Heart left ventricle (tissue), 13 donors: ENCODE results near the gene NLGN3.

Source experiments
- POLR2A ChIP-seq, 2 donors: fragments of 450-650 bp; IDR thresholded peaks; one replicate each; pipeline ENCODE4 v1.6.1; 2017; ENCODE audit warnings: antibody characterized with exemption in 2 of 2, mild to moderate bottlenecking in 2 of 2, moderate library complexity in 2 of 2
- TF ChIP-seq, protein P1 (sequence below), 12 donors: fragments of 200-600 bp; sonication (generic) in 4 of 12; IDR thresholded peaks; one replicate each; pipeline versions ENCODE4 v1.5.0 to v1.8.0; 2018 to 2022; ENCODE audit warnings: antibody characterized with exemption in 12 of 12, mild to moderate bottlenecking in 5 of 12
- donor health status: ischemic (EF 13 %, LVEDD 7.1; RV severe dilation, severe dysfunction).
- donor health status: DM: no; HTN: yes; CAD: no.
- donor health status: DM: no; HTN: no; CAD: no.
- donor health status: ischemic (EF 25% LVEDD 6.9; RV normal size, moderate dysfunction).
- donor health status: ischemic (EF 25% LVEDD 5.7; RV mildly dilated, moderate dysfunction).
- donor health status: ischemic (EF 35%, LVEDD 5.7; RV mildly dilated, moderate dysfunction).
- donor health status: nonischemic (EF 11% LVEDD 7.7; RV severe dilation, severe dysfunction).
- donor health status: DM: yes; HTN: yes; CAD: no.
- donor health status: PGD.
- donor health status: ischemic (EF 29% LVEDD 5.4; RV normal size, mild dysfunction).
- donor health status: nonischemic (EF 23%, LVEDD 6.1; RV moderate dilation, normal function).

GRCh38 chrX:71184092-71184491 lies 39.5 kb downstream of the NLGN3 start:
- TF ChIP-seq POLR2A (IDR thresholded peaks at IDR 0.05), result no peak
- TF ChIP-seq, protein P1, sequence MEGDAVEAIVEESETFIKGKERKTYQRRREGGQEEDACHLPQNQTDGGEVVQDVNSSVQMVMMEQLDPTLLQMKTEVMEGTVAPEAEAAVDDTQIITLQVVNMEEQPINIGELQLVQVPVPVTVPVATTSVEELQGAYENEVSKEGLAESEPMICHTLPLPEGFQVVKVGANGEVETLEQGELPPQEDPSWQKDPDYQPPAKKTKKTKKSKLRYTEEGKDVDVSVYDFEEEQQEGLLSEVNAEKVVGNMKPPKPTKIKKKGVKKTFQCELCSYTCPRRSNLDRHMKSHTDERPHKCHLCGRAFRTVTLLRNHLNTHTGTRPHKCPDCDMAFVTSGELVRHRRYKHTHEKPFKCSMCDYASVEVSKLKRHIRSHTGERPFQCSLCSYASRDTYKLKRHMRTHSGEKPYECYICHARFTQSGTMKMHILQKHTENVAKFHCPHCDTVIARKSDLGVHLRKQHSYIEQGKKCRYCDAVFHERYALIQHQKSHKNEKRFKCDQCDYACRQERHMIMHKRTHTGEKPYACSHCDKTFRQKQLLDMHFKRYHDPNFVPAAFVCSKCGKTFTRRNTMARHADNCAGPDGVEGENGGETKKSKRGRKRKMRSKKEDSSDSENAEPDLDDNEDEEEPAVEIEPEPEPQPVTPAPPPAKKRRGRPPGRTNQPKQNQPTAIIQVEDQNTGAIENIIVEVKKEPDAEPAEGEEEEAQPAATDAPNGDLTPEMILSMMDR (IDR thresholded peaks at IDR 0.05), result no peak
